Activated T-helper 2 cell treated with anti-CD3 and anti-CD28 coated beads, Interferon-gamma antibody, Interleukin-2, Interleukin-4, amounts not matched to agents 10 μg/mL and 5 μg/mL and 100 μg/mL, durations not matched to agents 14 hours and 24 hours and 36 hours (primary cell): ENCODE measurements around the gene SIDT1. TPM values are rescaled to one million over a fixed set of nuclear protein-coding genes. Genes with fewer than 3 reads are reported as not detected.

Experiments used
- DNase-seq: peaks from one replicate; pipeline ENCODE4 v3.0.0; 2021; ENCODE audit warnings: low spot score
- H3K27ac Mint-ChIP-seq: one replicate; pipeline ENCODE4 v1.8.0; 2021; ENCODE audit warnings: mixed read lengths
- H3K27me3 Mint-ChIP-seq: one replicate; pipeline ENCODE4 v1.8.0; 2021; ENCODE audit warnings: low read depth, mixed read lengths
- H3K36me3 Mint-ChIP-seq: one replicate; pipeline ENCODE4 v1.8.0; 2021; ENCODE audit warnings: low read depth, mixed read lengths
- H3K4me1 Mint-ChIP-seq: one replicate; pipeline ENCODE4 v1.8.0; 2021; ENCODE audit warnings: low read depth, mixed read lengths
- H3K4me3 Mint-ChIP-seq: one replicate; pipeline ENCODE4 v1.8.0; 2021; ENCODE audit warnings: low read depth, mild to moderate bottlenecking, moderate library complexity, mixed read lengths
- H3K9me3 Mint-ChIP-seq: one replicate; pipeline ENCODE4 v1.8.0; 2021; ENCODE audit warnings: mixed read lengths
- intact Hi-C: fragments of 100-400 bp; cut with micrococcal nuclease; formaldehyde crosslinking; loops from one replicate; pipeline ENCODE4 v1.15.1; 2023
- total RNA-seq: library from RNA; stranded (reverse); gene quantifications from 2 replicates; pipeline ENCODE4 v1.2.3, GENCODE V29; 2022

SIDT1 gene
- total RNA-seq, 1 donor from 2014 or later = 10.2 TPM

DNA sequence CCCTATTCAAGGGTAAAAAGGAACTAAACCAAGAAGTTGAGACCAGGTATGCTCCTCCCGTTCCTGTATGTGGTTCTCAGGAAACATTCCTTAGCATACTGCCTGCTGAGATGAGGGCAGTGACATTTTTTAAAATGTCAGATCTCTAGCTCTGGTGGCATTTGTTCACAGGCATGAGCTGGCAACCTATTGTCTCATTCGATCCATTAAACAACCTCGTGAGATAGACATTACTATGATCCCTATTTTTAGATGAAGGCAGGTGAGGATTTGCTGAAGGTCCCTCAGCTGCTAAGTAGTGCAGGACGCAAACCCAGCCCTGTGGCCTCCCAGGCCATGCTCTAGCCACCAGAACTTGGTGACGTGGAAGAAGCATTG, 74.9 kb downstream of the SIDT1 start:
- Mint-ChIP-seq H3K36me3 (peaks cover 57% of the 10 kb centered on the region), H3K4me1 (peaks cover 24% of the 10 kb centered on the region), H3K4me3 (peak overlapping the region; percentile 33), H3K27me3 (no peaks in the 10 kb centered on the region), H3K9me3 (no peaks in the 10 kb centered on the region), H3K27ac (peak overlapping the region; percentile 60)
- intact Hi-C loops = loop anchor here (2.0 kb wide), 1 partner anchor 90 kb away; the partner anchor contains the start of gene USF3
- no peak for DNase-seq

DNA sequence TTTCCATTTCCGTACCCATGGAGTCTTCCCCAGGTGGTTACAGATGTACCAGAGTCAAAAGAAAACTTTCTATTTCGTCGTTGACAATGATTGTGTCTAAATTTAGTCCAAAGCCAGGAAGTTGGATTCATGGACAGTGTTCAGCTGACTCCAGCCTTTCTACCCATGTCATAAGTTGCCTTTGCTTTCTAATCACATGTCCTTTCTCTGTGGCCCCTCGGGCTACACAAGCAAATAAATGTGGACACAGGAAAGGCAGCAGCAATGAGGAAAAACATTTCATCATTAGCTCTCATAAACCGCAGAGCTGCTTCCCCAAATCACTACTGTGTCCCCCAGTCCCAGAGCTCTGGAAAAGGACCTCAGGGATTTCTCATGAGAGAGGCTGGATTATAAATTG, 82.0 kb downstream of the SIDT1 start:
- peaks cover 25% of the 10 kb centered on the region for H3K36me3 Mint-ChIP-seq
- H3K9me3 Mint-ChIP-seq = no peaks in the 10 kb centered on the region
- no peak overlapping the region for H3K27ac Mint-ChIP-seq
- no peak overlapping the region for H3K4me3 Mint-ChIP-seq
- intact Hi-C loops = no loop called here
- no peaks in the 10 kb centered on the region for H3K27me3 Mint-ChIP-seq
- no peaks in the 10 kb centered on the region for H3K4me1 Mint-ChIP-seq
- no peak for DNase-seq

DNA sequence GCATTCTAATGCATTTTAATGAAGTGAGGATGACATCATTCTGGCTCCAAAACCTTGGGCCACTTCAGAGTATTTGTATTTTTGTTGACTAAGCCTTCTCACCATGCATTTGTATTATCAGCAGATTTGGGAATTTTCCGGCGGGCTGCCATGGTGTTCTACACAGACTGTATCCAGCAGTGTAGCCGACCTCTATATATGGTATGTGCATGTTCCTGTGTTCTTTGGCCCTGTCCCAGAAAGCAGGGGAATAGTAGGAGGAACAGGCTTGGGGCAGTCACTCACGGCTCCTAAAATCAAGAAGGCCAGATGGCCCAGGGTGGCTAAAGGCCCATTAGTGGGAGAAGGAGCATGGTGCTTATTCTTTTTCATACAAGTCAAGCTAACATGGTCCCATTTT, 83.6 kb downstream of the SIDT1 start:
- H3K36me3 Mint-ChIP-seq = peaks cover 24% of the 10 kb centered on the region
- intact Hi-C loops = no loop called here
- H3K27me3 Mint-ChIP-seq = no peaks in the 10 kb centered on the region
- no peak overlapping the region for H3K27ac Mint-ChIP-seq
- DNase-seq = no peak
- no peaks in the 10 kb centered on the region for H3K4me1 Mint-ChIP-seq
- no peaks in the 10 kb centered on the region for H3K9me3 Mint-ChIP-seq
- H3K4me3 Mint-ChIP-seq = no peak overlapping the region

DNA sequence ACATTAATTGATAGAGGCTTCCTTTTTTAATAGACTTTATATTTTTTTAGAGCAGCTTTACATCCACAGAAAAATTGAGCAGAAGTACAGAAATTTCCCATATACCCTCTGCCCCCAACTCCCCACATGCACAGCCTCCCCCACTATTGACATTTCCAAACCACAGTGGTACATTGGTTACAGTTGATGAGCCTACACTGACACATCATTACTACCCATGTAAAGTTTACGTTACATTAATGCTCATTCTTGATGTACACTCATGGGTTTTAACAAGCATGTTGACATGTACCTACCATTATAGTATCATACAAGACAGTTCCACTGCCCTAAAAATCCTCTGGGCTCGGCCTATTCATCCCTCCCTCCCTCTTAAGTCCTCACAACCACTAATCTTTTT, 85.4 kb downstream of the SIDT1 start:
- H3K9me3 Mint-ChIP-seq = no peaks in the 10 kb centered on the region
- no peaks in the 10 kb centered on the region for H3K27me3 Mint-ChIP-seq
- DNase-seq = no peak
- intact Hi-C loops = no loop called here
- peaks cover 17% of the 10 kb centered on the region for H3K36me3 Mint-ChIP-seq
- H3K27ac Mint-ChIP-seq = no peak overlapping the region
- H3K4me1 Mint-ChIP-seq = no peaks in the 10 kb centered on the region
- no peak overlapping the region for H3K4me3 Mint-ChIP-seq

- H3K4me3 Mint-ChIP-seq = no peak overlapping the region
Measured at GRCh38 chr3:113620091-113620490, 87.7 kb downstream of the SIDT1 start.

GRCh38 chr3:113623324-113623723, 91.0 kb downstream of the SIDT1 start:
- no peaks in the 10 kb centered on the region for H3K9me3 Mint-ChIP-seq
- H3K27me3 Mint-ChIP-seq = no peaks in the 10 kb centered on the region
- peaks cover 9% of the 10 kb centered on the region for H3K4me1 Mint-ChIP-seq
- no peak for DNase-seq
- no peak overlapping the region for H3K27ac Mint-ChIP-seq
- peaks cover 30% of the 10 kb centered on the region for H3K36me3 Mint-ChIP-seq
- no peak overlapping the region for H3K4me3 Mint-ChIP-seq
- intact Hi-C loops = no loop called here

More at GRCh38 chr3:113620091-113620490, 87.7 kb downstream of the SIDT1 start:
- no peaks in the 10 kb centered on the region for H3K4me1 Mint-ChIP-seq
- H3K27me3 Mint-ChIP-seq = no peaks in the 10 kb centered on the region
- no peak for DNase-seq
- peaks cover 18% of the 10 kb centered on the region for H3K36me3 Mint-ChIP-seq
- H3K9me3 Mint-ChIP-seq = no peaks in the 10 kb centered on the region
- intact Hi-C loops = no loop called here
- H3K27ac Mint-ChIP-seq = no peak overlapping the region

DNA sequence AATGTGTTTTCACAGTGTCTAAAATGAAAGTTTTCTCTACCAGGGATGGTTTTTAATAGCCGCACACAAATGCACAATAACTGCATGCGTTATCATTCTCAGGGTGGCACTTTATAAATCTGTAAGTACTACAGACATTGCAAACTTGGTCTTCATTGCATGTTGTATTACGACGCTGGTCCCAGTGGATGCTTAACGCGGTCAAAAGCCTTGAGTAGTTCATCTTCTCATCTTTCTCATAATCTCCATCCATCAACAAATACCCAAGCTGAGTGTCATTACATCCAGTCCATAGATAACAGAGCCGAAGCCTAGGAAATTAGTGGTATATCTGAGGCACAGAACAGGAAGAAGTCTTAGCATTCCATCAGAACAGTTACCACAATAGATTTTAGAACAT, 91.5 kb downstream of the SIDT1 start:
- Mint-ChIP-seq H3K27ac (no peak overlapping the region), H3K36me3 (peaks cover 30% of the 10 kb centered on the region), H3K27me3 (no peaks in the 10 kb centered on the region), H3K9me3 (no peaks in the 10 kb centered on the region), H3K4me3 (no peak overlapping the region), H3K4me1 (peaks cover 9% of the 10 kb centered on the region)
- intact Hi-C loops = no loop called here
- no peak for DNase-seq

GRCh38 chr3:113625834-113626233, 93.5 kb downstream of the SIDT1 start:
- Mint-ChIP-seq H3K27ac (no peak overlapping the region), H3K4me3 (no peak overlapping the region), H3K4me1 (peaks cover 9% of the 10 kb centered on the region), H3K27me3 (no peaks in the 10 kb centered on the region), H3K9me3 (no peaks in the 10 kb centered on the region), H3K36me3 (peaks cover 26% of the 10 kb centered on the region)
- intact Hi-C loops = loop anchor here (1.0 kb wide), 2 partner anchors 49 to 131 kb away; no protein-coding TSS in a partner anchor
- no peak for DNase-seq

- intact Hi-C loops = loop anchor here (1.0 kb wide), 2 partner anchors 49 to 131 kb away; no protein-coding TSS in a partner anchor
- Mint-ChIP-seq H3K27ac (no peak overlapping the region), H3K9me3 (no peaks in the 10 kb centered on the region), H3K4me1 (peaks cover 11% of the 10 kb centered on the region), H3K27me3 (no peaks in the 10 kb centered on the region), H3K36me3 (peaks cover 23% of the 10 kb centered on the region), H3K4me3 (no peak overlapping the region)
- DNase-seq = no peak
Measured at GRCh38 chr3:113626503-113627371, 94.4 kb downstream of the SIDT1 start.

DNA sequence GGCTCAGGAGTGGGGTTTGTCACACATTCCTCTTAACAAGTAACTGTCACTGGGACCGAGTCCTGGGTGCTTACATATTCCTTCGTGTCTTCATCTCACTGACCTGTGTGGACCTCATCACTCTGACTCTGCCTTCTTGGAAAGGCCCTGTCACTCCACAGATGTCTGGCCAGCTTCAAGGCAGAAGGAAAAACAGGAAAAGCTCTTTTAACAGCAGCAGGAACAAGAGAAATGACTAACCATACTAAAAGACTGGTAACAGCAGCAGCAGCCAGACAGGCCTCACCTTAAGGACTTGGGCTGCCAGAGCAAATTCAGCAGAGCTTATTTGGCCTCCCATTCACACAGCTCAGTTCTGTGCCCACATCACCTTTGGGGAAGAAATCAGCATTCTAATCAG, 96.0 kb downstream of the SIDT1 start:
- Mint-ChIP-seq H3K27ac (no peak overlapping the region), H3K4me3 (no peak overlapping the region), H3K27me3 (no peaks in the 10 kb centered on the region), H3K4me1 (peaks cover 11% of the 10 kb centered on the region), H3K9me3 (no peaks in the 10 kb centered on the region), H3K36me3 (peaks cover 23% of the 10 kb centered on the region)
- intact Hi-C loops = no loop called here
- no peak for DNase-seq

DNA sequence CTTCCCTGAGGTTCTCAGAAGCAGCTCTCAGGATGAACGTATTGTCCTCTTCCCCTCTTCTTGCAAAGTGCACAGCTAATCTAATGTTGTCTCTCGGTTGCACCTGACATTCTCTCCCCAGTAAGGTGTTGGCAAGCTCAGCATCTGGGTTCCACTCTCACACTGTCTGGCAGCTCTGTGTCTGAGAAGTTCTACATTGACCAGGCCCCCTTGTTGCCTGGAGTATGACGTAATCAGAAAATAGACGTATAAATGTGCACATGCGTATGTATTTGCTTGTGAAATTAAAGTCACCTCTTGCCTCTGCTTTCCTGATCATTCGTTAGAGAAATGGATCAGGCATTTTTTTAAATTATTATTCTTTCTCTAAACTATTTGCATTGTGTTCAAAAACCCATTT, 96.4 kb downstream of the SIDT1 start:
- intact Hi-C loops = no loop called here
- Mint-ChIP-seq H3K27ac (no peak overlapping the region), H3K27me3 (no peaks in the 10 kb centered on the region), H3K36me3 (peaks cover 21% of the 10 kb centered on the region), H3K9me3 (no peaks in the 10 kb centered on the region), H3K4me1 (peaks cover 11% of the 10 kb centered on the region), H3K4me3 (no peak overlapping the region)
- no peak for DNase-seq

- Mint-ChIP-seq H3K27me3 (no peaks in the 10 kb centered on the region), H3K9me3 (no peaks in the 10 kb centered on the region), H3K27ac (no peak overlapping the region), H3K4me1 (peaks cover 11% of the 10 kb centered on the region), H3K36me3 (peaks cover 19% of the 10 kb centered on the region), H3K4me3 (no peak overlapping the region)
- intact Hi-C loops = no loop called here
- DNase-seq = no peak
Measured at GRCh38 chr3:113629584-113630421, 97.4 kb downstream of the SIDT1 start.
